H1 (cell line): ENCODE measurements around the gene KCNS3. TPM values are rescaled to one million over a fixed set of nuclear protein-coding genes. Genes with fewer than 3 reads are reported as not detected.
A peak's percentile ranks its signal among the peaks of the same experiment; 100 is the strongest.

ENCODE experiments used
- CTCF ChIA-PET: fragments of 300-600 bp; sonication (Branson Sonifier 250); formaldehyde crosslinking; loops from one replicate; lab custom pipeline; 2021; ENCODE audit not compliant: partially characterized antibody; lab: Charles Lee
- POLR2A ChIA-PET: fragments of 300-600 bp; sonication (Branson Sonifier 250); formaldehyde crosslinking; loops from one replicate; lab custom pipeline; 2021; ENCODE audit warnings: inconsistent platforms; ENCODE audit not compliant: partially characterized antibody; lab: Charles Lee
- DNase-seq, 2 experiments: peaks; one replicate each; pipeline versions ENCODE4 v3.0.0 to v3.0.0-alpha.2; 2010 to 2022; ENCODE audit warnings: low spot score in 2 of 2, low read depth in 1 of 2, mixed read lengths in 1 of 2
- FAIRE-seq: peaks from 2 replicates; lab custom pipeline; 2011; peaks lifted over from hg19 to GRCh38; lab: Jason Lieb, UNC
- H2AFZ ChIP-seq: 2 replicates; pipeline ENCODE4 v1.8.1; 2012; ENCODE audit warnings: low read length, inconsistent platforms
- H2AK5ac ChIP-seq: 2 replicates; pipeline ENCODE4 v1.6.1; 2013; ENCODE audit warnings: low read depth, low read length
- H2BK120ac ChIP-seq: replicated peaks from 2 replicates; pipeline ENCODE3; 2013; ENCODE audit warnings: low read depth, low read length, inconsistent platforms
- H2BK12ac ChIP-seq: 2 replicates; pipeline ENCODE4 v1.6.1; 2013; ENCODE audit warnings: low read depth, low read length
- H2BK15ac ChIP-seq: 2 replicates; pipeline ENCODE4 v1.6.1; 2013; ENCODE audit warnings: low read length
- H2BK20ac ChIP-seq: 2 replicates; pipeline ENCODE4 v1.6.1; 2013; ENCODE audit warnings: low read length
- H2BK5ac ChIP-seq: 2 replicates; pipeline ENCODE4 v1.6.1; 2013; ENCODE audit warnings: low read depth, low read length
- H3K14ac ChIP-seq: 2 replicates; pipeline ENCODE4 v1.6.1; 2013; ENCODE audit warnings: inconsistent platforms; ENCODE audit not compliant: insufficient read length
- H3K18ac ChIP-seq: 2 replicates; pipeline ENCODE4 v1.6.1; 2013; ENCODE audit warnings: low read length; ENCODE audit errors: extremely low read depth
- H3K23ac ChIP-seq: 2 replicates; pipeline ENCODE4 v1.6.1; 2013; ENCODE audit warnings: inconsistent platforms; ENCODE audit not compliant: insufficient read length
- H3K23me2 ChIP-seq: 2 replicates; pipeline ENCODE4 v1.6.1; 2013; ENCODE audit warnings: low read depth, low read length
- H3K27ac ChIP-seq: 2 replicates; pipeline ENCODE4 v1.6.1; 2011; ENCODE audit warnings: low read depth, low read length, inconsistent platforms
- H3K27me3 ChIP-seq, 4 experiments: replicated peaks in 1 of 4; 1 replicate in 1 of 4; 2 replicates in 3 of 4; pipeline versions ENCODE4 v1.6.1 to v1.8.1; 2011 to 2013; ENCODE audit warnings: low read length in 3 of 4, mild to moderate bottlenecking in 3 of 4, inconsistent platforms in 2 of 4, mixed read lengths in 2 of 4, moderate library complexity in 1 of 4; ENCODE audit not compliant: control insufficient read depth in 3 of 4, insufficient read depth in 3 of 4; ENCODE audit errors: extremely low read depth in 1 of 4
- H3K36me3 ChIP-seq, 4 experiments: 2 replicates each; pipeline versions ENCODE4 v1.6.1 to v1.8.1; 2011 to 2013; ENCODE audit warnings: mild to moderate bottlenecking in 4 of 4, low read length in 3 of 4, moderate library complexity in 2 of 4, control low read depth in 1 of 4, inconsistent platforms in 1 of 4; ENCODE audit not compliant: insufficient read depth in 4 of 4, control insufficient read depth in 2 of 4
- H3K4ac ChIP-seq: replicated peaks from 2 replicates; pipeline ENCODE3; 2013; ENCODE audit warnings: low read length, low read depth, mixed read lengths, inconsistent platforms; ENCODE audit not compliant: insufficient read length
- H3K4me1 ChIP-seq, 4 experiments: replicated peaks in 1 of 4; 1 replicate in 1 of 4; 2 replicates in 3 of 4; pipeline versions ENCODE4 v1.6.1 to v1.8.1; 2011 to 2013; ENCODE audit warnings: low read length in 3 of 4, inconsistent platforms in 2 of 4, mixed read lengths in 1 of 4; ENCODE audit not compliant: insufficient read depth in 4 of 4, control insufficient read depth in 3 of 4
- H3K4me2 ChIP-seq, 2 experiments: 2 replicates each; pipeline versions ENCODE4 v1.6.1 to v1.8.1; 2011 to 2013; ENCODE audit warnings: low read depth in 2 of 2, low read length in 2 of 2, control low read depth in 1 of 2, inconsistent platforms in 1 of 2, mild to moderate bottlenecking in 1 of 2; ENCODE audit not compliant: insufficient read depth in 1 of 2
- H3K4me3 ChIP-seq, 4 experiments: fragments of 200-600, 300-600 bp in 1 of 4; sonication (generic), shearing (Covaris generic), sonication (Bioruptor Twin) in 1 of 4; 2 replicates each; pipeline versions ENCODE4 v1.5.1 to v1.8.1; 2011 to 2016; ENCODE audit warnings: low read length in 4 of 4, low read depth in 3 of 4, control low read depth in 2 of 4, inconsistent platforms in 2 of 4, mild to moderate bottlenecking in 2 of 4, mixed read lengths in 1 of 4, moderate library complexity in 1 of 4; ENCODE audit not compliant: insufficient read depth in 2 of 4; ENCODE audit errors: extremely low read depth in 1 of 4
- H3K56ac ChIP-seq: replicated peaks from 2 replicates; pipeline ENCODE3; 2013; ENCODE audit warnings: low read depth, mild to moderate bottlenecking, mixed read lengths, low read length, inconsistent platforms; ENCODE audit not compliant: insufficient read length
- H3K79me1 ChIP-seq: 2 replicates; pipeline ENCODE4 v1.6.1; 2013; ENCODE audit warnings: low read depth, low read length, control low read depth
- H3K79me2 ChIP-seq, 2 experiments: 2 replicates each; pipeline versions ENCODE4 v1.6.1 to v1.8.1; 2012 to 2013; ENCODE audit warnings: low read length in 2 of 2, mild to moderate bottlenecking in 2 of 2, inconsistent platforms in 1 of 2; ENCODE audit not compliant: insufficient read depth in 2 of 2, control insufficient read depth in 1 of 2
- H3K9ac ChIP-seq, 4 experiments: replicated peaks in 1 of 4; 1 replicate in 1 of 4; 2 replicates in 3 of 4; pipeline versions ENCODE4 v1.6.1 to v1.8.1; 2011 to 2013; ENCODE audit warnings: low read depth in 3 of 4, low read length in 3 of 4, control low read depth in 2 of 4, mild to moderate bottlenecking in 2 of 4, moderate library complexity in 2 of 4, inconsistent platforms in 1 of 4; ENCODE audit errors: extremely low read depth in 1 of 4
- H3K9me3 ChIP-seq, 2 experiments: 2 replicates each; pipeline versions ENCODE4 v1.6.1 to v1.8.1; 2012 to 2013; ENCODE audit warnings: mild to moderate bottlenecking in 2 of 2, moderate library complexity in 2 of 2, control low read depth in 1 of 2, inconsistent platforms in 1 of 2, low read depth in 1 of 2, low read length in 1 of 2, mixed read lengths in 1 of 2; ENCODE audit not compliant: insufficient read depth in 2 of 2
- H4K20me1 ChIP-seq, 2 experiments: replicated peaks in 1 of 2; 2 replicates each; pipeline versions ENCODE3 to v1.8.1; 2011 to 2013; ENCODE audit warnings: inconsistent platforms in 2 of 2, low read length in 2 of 2, mild to moderate bottlenecking in 1 of 2; ENCODE audit not compliant: insufficient read depth in 2 of 2, control insufficient read depth in 1 of 2
- H4K5ac ChIP-seq: 2 replicates; pipeline ENCODE4 v1.6.1; 2013; ENCODE audit warnings: low read length, low read depth, mixed read lengths, inconsistent platforms; ENCODE audit not compliant: insufficient read length
- H4K8ac ChIP-seq: 2 replicates; pipeline ENCODE4 v1.8.0; 2013; ENCODE audit warnings: mild to moderate bottlenecking, moderate library complexity, low read length, inconsistent platforms; ENCODE audit not compliant: insufficient read depth; ENCODE audit errors: extremely low read depth
- H4K91ac ChIP-seq: replicated peaks from 2 replicates; pipeline ENCODE3; 2013; ENCODE audit warnings: low read length, mixed read lengths, inconsistent platforms; ENCODE audit not compliant: insufficient read length
- CBX5 ChIP-seq: fragments of 300-800, 300-1000 bp; sonication (generic); IDR thresholded peaks from 2 replicates; pipeline ENCODE4 v1.7.1; 2016; ENCODE audit warnings: antibody characterized with exemption, low read length, low read depth
- EP300 ChIP-seq, 2 experiments: IDR thresholded peaks; 1 replicate in 1 of 2; 2 replicates in 1 of 2; pipeline ENCODE4 v1.6.1; 2011 to 2012; ENCODE audit warnings: low read depth in 2 of 2, low read length in 2 of 2, mild to moderate bottlenecking in 2 of 2, borderline replicate concordance in 1 of 2, inconsistent platforms in 1 of 2, moderate library complexity in 1 of 2
- FOSL1 ChIP-seq: IDR thresholded peaks from 2 replicates; pipeline ENCODE4 v1.6.1; 2011; ENCODE audit warnings: mild to moderate bottlenecking, low read depth, low read length, moderate library complexity; ENCODE audit not compliant: insufficient read depth
- JUN ChIP-seq: IDR thresholded peaks from 2 replicates; pipeline ENCODE4 v1.6.1; 2011; ENCODE audit warnings: low read depth, mild to moderate bottlenecking, improper control_type of control experiment, low read length
- PHF8 ChIP-seq: fragments of 200-600 bp; sonication (generic); conservative IDR thresholded peaks from 2 replicates; pipeline ENCODE4 v1.7.1; 2012; ENCODE audit warnings: low read depth, mild to moderate bottlenecking, inconsistent platforms, low read length, moderate library complexity
- RNF2 ChIP-seq: fragments of 200-900, 300-1000 bp; sonication (generic); IDR thresholded peaks from 2 replicates; pipeline ENCODE4 v1.7.1; 2016; ENCODE audit warnings: borderline replicate concordance, low read depth, mild to moderate bottlenecking, antibody characterized with exemption, low read length; ENCODE audit not compliant: poor library complexity, severe bottlenecking; ENCODE audit errors: missing control alignments
- RXRA ChIP-seq: IDR thresholded peaks from 2 replicates; pipeline ENCODE4 v1.6.1; 2011; ENCODE audit warnings: low read depth, mild to moderate bottlenecking, low read length, moderate library complexity; ENCODE audit not compliant: insufficient read depth
- SAP30 ChIP-seq: fragments of 300-600 bp; sonication (generic); IDR thresholded peaks from 2 replicates; pipeline ENCODE4 v1.7.1; 2012; ENCODE audit warnings: low read length, moderate library complexity, mild to moderate bottlenecking, inconsistent platforms; ENCODE audit not compliant: insufficient read depth, insufficient replicate concordance
- SP1 ChIP-seq: IDR thresholded peaks from 2 replicates; pipeline ENCODE4 v1.6.1; 2011; ENCODE audit warnings: low read depth, low read length
- SUZ12 ChIP-seq: fragments of 200-600 bp; sonication (generic); IDR thresholded peaks from 2 replicates; pipeline ENCODE4 v1.6.1; 2012; ENCODE audit warnings: mild to moderate bottlenecking, inconsistent platforms, low read length, moderate library complexity, mixed read lengths
- TAF1 ChIP-seq: IDR thresholded peaks from 2 replicates; pipeline ENCODE4 v1.6.1; 2011; ENCODE audit warnings: mild to moderate bottlenecking, low read depth, low read length
- TBP ChIP-seq: IDR thresholded peaks from 2 replicates; pipeline ENCODE4 v1.6.1; 2011; ENCODE audit warnings: low read depth, low read length, improper control_type of control experiment
- TCF12 ChIP-seq: IDR thresholded peaks from 2 replicates; pipeline ENCODE4 v1.6.1; 2011; ENCODE audit warnings: low read depth, mild to moderate bottlenecking, low read length
- WGBS, 2 experiments: shearing (Covaris generic) in 1 of 2; methylation state at CpG; one replicate each; pipeline versions ENCODE4 v1.1.6 to v1.1.7; 2013 to 2015; ENCODE audit warnings: low lambda C conversion rate in 2 of 2, mixed read lengths in 2 of 2, inconsistent platforms in 1 of 2, low coverage in 1 of 2, missing lambda C conversion rate in 1 of 2; ENCODE audit not compliant: insufficient replicate concordance in 2 of 2, insufficient coverage in 1 of 2, insufficient read length in 1 of 2; ENCODE audit errors: extremely low coverage in 1 of 2, missing lambda C conversion rate in 1 of 2; 5-methylcytosine and 5-hydroxymethylcytosine counted together
- polyA plus RNA-seq, 7 experiments: library from polyadenylated mRNA; depleted of rRNA in 3 of 7; stranded (reverse) in 5 of 7; unstranded in 2 of 7; fragments of >200 nt in 5 of 7; fragments of 200-250 nt in 2 of 7; gene quantifications; 1 replicate in 5 of 7; 2 replicates in 1 of 7; 4 replicates in 1 of 7; pipeline versions ENCODE4 v1.2.1 to v1.2.3, GENCODE V29; 2011 to 2013; ENCODE audit warnings: missing spikeins in 2 of 7, mixed read lengths in 2 of 7
- total RNA-seq: library from RNA; stranded (reverse); fragmentation: NEBNext Ultra II Directional; extraction: Animal tissue kit (Norgen Biotek cat#: 25700); gene quantifications from 2 replicates; pipeline ENCODE4 v1.2.1, GENCODE V29; 2021

Gene KCNS3
- total and polyA plus RNA-seq, 2 of the 8 experiments (the other 6 are each of a cell fraction or from before 2014, with no cell fraction given) = 22.7 to 23.0 TPM

DNA sequence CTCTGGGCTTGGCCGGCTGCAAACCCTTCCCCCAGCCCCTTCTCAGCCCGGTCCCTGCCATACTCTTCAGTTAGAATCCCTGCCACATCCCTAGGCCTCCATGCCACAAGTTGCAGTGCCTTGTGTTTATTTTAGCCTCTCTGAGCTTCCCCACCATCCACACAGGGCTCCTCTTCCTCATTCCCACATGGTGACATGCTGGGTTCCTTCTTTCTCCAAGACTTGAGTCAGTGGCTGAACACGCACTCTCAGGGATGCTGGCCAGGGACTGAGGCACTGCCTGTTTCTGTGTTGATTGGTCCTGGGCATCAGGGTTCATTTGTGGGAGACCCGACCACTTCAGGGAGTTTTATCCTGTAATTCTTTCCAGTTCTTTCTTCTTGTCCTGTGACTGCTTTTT lies 56.3 kb downstream of the KCNS3 start:
- H3K9me3 ChIP-seq = peaks cover 0 to 4% of the 10 kb centered on the region in 2 experiments; a peak in 1 of 4 replicates
- no peak overlapping the region for H3K9ac ChIP-seq
- H3K79me1 ChIP-seq = no peaks in the 10 kb centered on the region
- H3K27me3 ChIP-seq = no peaks in the 10 kb centered on the region
- no peaks in the 10 kb centered on the region for H3K23me2 ChIP-seq
- H3K4me2 ChIP-seq = peak overlapping the region in 1 of 2 experiments; percentile 44; a peak in 1 of 4 replicates
- POLR2A ChIA-PET = no interaction called here
- H2BK12ac ChIP-seq = no peak overlapping the region
- no peak overlapping the region for H2BK120ac ChIP-seq
- H3K56ac ChIP-seq = no peak overlapping the region
- H3K23ac ChIP-seq = no peak overlapping the region
- CTCF ChIA-PET = interaction anchor here (1.1 kb wide), 1 partner anchor 37 kb away, joined by 3 read pairs; no protein-coding TSS in a partner anchor
- no peak overlapping the region for H3K4me3 ChIP-seq
- 78% methylated on average over 4 of the region's 4 CpGs; no CpG with 5 or more reads in 1 of the 2 experiments for WGBS, 2 experiments
- TF ChIP-seq TCF12 = no peak
- no peak for TF ChIP-seq TBP
- no peak for TF ChIP-seq EP300 (IDR thresholded peaks at IDR 0.05; ENCODE audit: borderline replicate concordance in 1 of 2, low read depth in 2 of 2, low read length in 2 of 2)
- no peak for TF ChIP-seq JUN
- TF ChIP-seq RXRA = no peak
- no peak for TF ChIP-seq RNF2
- TF ChIP-seq SAP30 = no peak
- no peak for TF ChIP-seq PHF8
- no peak for TF ChIP-seq CBX5
- TF ChIP-seq SP1 = no peak
- TF ChIP-seq TAF1 = no peak
- no peak for TF ChIP-seq FOSL1
- TF ChIP-seq SUZ12 = no peak
- TF ChIP-seq, all 59 proteins: peak for 0
- Histone ChIP-seq H2BK15ac (no peak overlapping the region), H3K27ac (no peak overlapping the region; the same call in 1 of the 2 replicates), H3K14ac (no peak overlapping the region), H2BK5ac (peak overlapping the region; percentile 36; the same call in 1 of the 2 replicates), H2AFZ (no peak overlapping the region), H3K4me1 (peaks cover 0 to 9% (median 4%) of the 10 kb centered on the region in 4 experiments; a peak in 2 of 7 replicates), H4K91ac (no peak overlapping the region), H4K8ac (no peak overlapping the region; the same call in 1 of the 2 replicates), H3K36me3 (peaks cover 0 to 16% (median 10%) of the 10 kb centered on the region in 4 experiments; a peak in 5 of 8 replicates), H3K18ac (no peak overlapping the region), H3K4ac (no peak overlapping the region), H3K79me2 (no peaks in the 10 kb centered on the region), H2AK5ac (no peak overlapping the region), H4K20me1 (no peaks in the 10 kb centered on the region), H2BK20ac (no peak overlapping the region), H4K5ac (peak overlapping the region; percentile 9)
- FAIRE-seq (no peak), DNase-seq (no peak)
